Panc1 (cell line): ENCODE measurements around the gene PIGX. TPM values are rescaled to one million over a fixed set of nuclear protein-coding genes. Genes with fewer than 3 reads are reported as not detected.

ENCODE experiments used
- ATAC-seq: fragments of 200-7000 bp; cut with Tn5 transposase; 2 replicates; pipeline ENCODE4 v1.9.1; 2020; ENCODE audit warnings: mild to moderate bottlenecking, moderate library complexity
- Bru-seq: library from RNA; stranded (reverse); fragments of 400-500 nt; gene quantifications from one replicate; lab custom pipeline; 2021; lab: Mats Ljungman, UMichigan
- BruChase-seq, 2 experiments: library from RNA; stranded (reverse); fragments of 400-500 nt; gene quantifications; one replicate each; lab custom pipeline; 2021; lab: Mats Ljungman, UMichigan
- BruUV-seq: library from RNA; stranded (reverse); fragments of 400-500 nt; replicated peaks from 2 replicates; lab custom pipeline; 2021; lab: Mats Ljungman, UMichigan
- CTCF ChIA-PET: fragments of 300-600 bp; sonication (Branson Sonifier 250); formaldehyde crosslinking; loops from one replicate; lab custom pipeline; 2022; ENCODE audit warnings: antibody characterized with exemption; lab: Charles Lee
- POLR2A ChIA-PET: fragments of 300-600 bp; sonication (Branson Sonifier 250); formaldehyde crosslinking; loops from one replicate; lab custom pipeline; 2022; ENCODE audit warnings: antibody characterized with exemption; lab: Charles Lee
- DNase-seq: peaks from one replicate; pipeline ENCODE4 v3.0.0-alpha.2; 2010; ENCODE audit warnings: low read depth, low spot score
- H3K27ac ChIP-seq: 2 replicates; pipeline ENCODE4 v1.5.1; 2011; ENCODE audit warnings: mild to moderate bottlenecking, low read length, inconsistent platforms
- H3K27me3 ChIP-seq: fragments of 200-500 bp; sonication (Bioruptor generic); 2 replicates; pipeline ENCODE4 v1.6.0; 2014; ENCODE audit warnings: low read length, inconsistent platforms; ENCODE audit not compliant: control insufficient read depth, insufficient read depth
- H3K36me3 ChIP-seq: fragments of 200-500 bp; sonication (Bioruptor generic); 2 replicates; pipeline ENCODE4 v1.5.1; 2014; ENCODE audit warnings: inconsistent platforms, mild to moderate bottlenecking, low read length, moderate library complexity; ENCODE audit not compliant: control insufficient read depth, insufficient read depth
- H3K4me1 ChIP-seq: 2 replicates; pipeline ENCODE4 v1.5.1; 2011; ENCODE audit warnings: inconsistent platforms, mild to moderate bottlenecking, low read length, moderate library complexity; ENCODE audit not compliant: control insufficient read depth, insufficient read depth
- H3K4me3 ChIP-seq, 2 experiments: 2 replicates each; pipeline ENCODE4 v1.5.1; 2011 to 2012; ENCODE audit warnings: low read depth in 2 of 2, low read length in 2 of 2, mild to moderate bottlenecking in 2 of 2, inconsistent platforms in 1 of 2, moderate library complexity in 1 of 2
- H3K9me3 ChIP-seq: fragments of 200-500 bp; sonication (Bioruptor generic); 2 replicates; pipeline ENCODE4 v1.5.1; 2014; ENCODE audit warnings: low read depth, mild to moderate bottlenecking, inconsistent platforms, low read length, moderate library complexity; ENCODE audit not compliant: control insufficient read depth, insufficient read depth
- POLR2AphosphoS5 ChIP-seq: IDR thresholded peaks from 2 replicates; pipeline ENCODE4 v1.6.1; 2012; ENCODE audit warnings: mild to moderate bottlenecking, low read depth, low read length, moderate library complexity
- SIN3A ChIP-seq: IDR thresholded peaks from 2 replicates; pipeline ENCODE4 v1.6.1; 2012; ENCODE audit warnings: low read depth, mild to moderate bottlenecking, low read length, moderate library complexity, borderline replicate concordance; ENCODE audit not compliant: insufficient read depth
- TCF7L2 ChIP-seq: IDR thresholded peaks from 2 replicates; pipeline ENCODE4 v1.6.1; 2011; ENCODE audit warnings: mild to moderate bottlenecking, low read depth, low read length, inconsistent platforms
- in situ Hi-C: cut with HindIII; loops from 2 replicates; pipeline ENCODE4 v1.10.0; 2016; ENCODE audit warnings: low sequenced_read_pairs, low pct_unique_long_range_greater_than_20kb
- intact Hi-C: fragments of 100-400 bp; cut with micrococcal nuclease; formaldehyde crosslinking; loops from one replicate; pipeline ENCODE4 v1.10.0; 2022; ENCODE audit not compliant: unreplicated experiment
- long read RNA-seq: library from polyadenylated mRNA; unstranded; transcript quantifications from one replicate; pipeline ENCODE4 v2.0.0, GENCODE V29; 2021; ENCODE audit not compliant: unreplicated experiment
- polyA plus RNA-seq: library from polyadenylated mRNA; unstranded; fragments of >200 nt; gene quantifications from one replicate; pipeline ENCODE4 v1.2.1, GENCODE V29; 2012; ENCODE audit warnings: missing spikeins; ENCODE audit not compliant: insufficient read length
- total RNA-seq: library from RNA; stranded (reverse); gene quantifications from one replicate; pipeline ENCODE4 v1.2.1, GENCODE V29; 2021; ENCODE audit not compliant: unreplicated experiment
- TF ChIP-seq, protein P1 (sequence below): fragments of 450-650 bp; IDR thresholded peaks from 2 replicates; pipeline ENCODE4 v1.5.1; 2017; ENCODE audit warnings: mild to moderate bottlenecking
- TF ChIP-seq, protein P2 (sequence below), 2 experiments: IDR thresholded peaks; 2 replicates each; pipeline ENCODE4 v1.6.1; 2011 to 2012; ENCODE audit warnings: low read depth in 2 of 2, control low read depth in 1 of 2, low read length in 1 of 2, mild to moderate bottlenecking in 1 of 2, moderate library complexity in 1 of 2; ENCODE audit not compliant: insufficient read depth in 1 of 2

Gene PIGX
- total RNA-seq: 85.7 TPM
- polyA plus RNA-seq: 33.2 TPM
- Bru-seq, nascent RNA: percentile 80 among the genes with signal in this experiment
- percentile 82 among the genes with signal in this experiment for BruChase-seq, experiment 1, labeled RNA remaining after a 2-hour chase
- BruChase-seq, experiment 2, labeled RNA remaining after a 6-hour chase: percentile 88 among the genes with signal in this experiment
- long read RNA-seq, transcript PIGX-202 (6 exons, 3,057 nt): major isoform, 126 of 232 reads
- long read RNA-seq, partial matches to known transcripts: 1 of 232 reads
- long read RNA-seq, other reads (novel, unspliced or antisense): 95 of 232 reads

DNA sequence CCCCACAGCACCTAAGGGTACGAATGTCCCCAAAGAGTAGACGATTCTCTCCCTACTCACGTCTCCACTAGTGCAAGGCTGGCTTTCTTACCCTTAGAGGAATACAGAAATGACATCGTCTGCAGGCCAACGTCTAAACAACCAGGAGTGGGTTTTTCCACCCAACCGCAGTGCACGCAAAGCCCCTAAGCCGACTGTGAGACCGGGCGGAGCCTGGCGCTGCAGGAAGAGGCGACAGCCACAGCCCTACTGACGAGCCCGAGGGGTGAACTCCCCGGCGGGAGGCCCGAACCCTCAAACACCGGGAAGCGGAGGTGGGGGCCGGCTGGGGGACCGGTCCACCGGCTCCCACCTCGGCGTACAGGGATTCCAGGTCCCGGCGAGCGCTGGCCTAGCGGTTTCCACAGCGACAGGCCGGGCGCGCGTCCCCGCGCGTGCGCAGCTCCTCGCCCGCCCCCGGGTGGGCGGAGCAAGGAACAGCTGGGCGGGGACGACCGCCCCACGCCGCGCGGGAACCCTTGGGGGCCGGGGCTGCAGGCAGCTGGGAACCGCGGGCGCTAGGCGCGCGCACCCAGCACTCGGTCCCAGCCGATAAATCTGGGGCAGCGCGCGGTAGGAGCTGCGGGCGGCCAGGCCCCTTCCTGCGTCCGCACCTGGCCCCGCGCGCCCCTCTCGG lies at the start of gene PIGX, which contains the start of gene CEP19:
Gene PIGX (plus strand): TSS at position 540 of the 676 bp plus-strand sequence.
Gene CEP19 (minus strand): TSS at position 413 of the 676 bp plus-strand sequence. CDS start 3,593 bp downstream, outside the sequence.
- intact Hi-C loops: no loop called here
- no peaks in the 10 kb centered on the region for H3K9me3 ChIP-seq
- CTCF ChIA-PET: no interaction called here
- BruUV-seq: no TSS peak
- in situ Hi-C loops: no loop called here
- H3K27ac ChIP-seq: peak within 1 kb of the TSS; percentile 93
- peak; percentile 95 for ATAC-seq
- no peaks in the 10 kb centered on the region for H3K27me3 ChIP-seq
- H3K36me3 ChIP-seq: 0 out of 2 replicates have a peak, but pooled peaks cover 2% of the 10 kb centered on the region
- peak within 1 kb of the TSS; percentile 83 to 92 for H3K4me3 ChIP-seq
- POLR2A ChIA-PET: interaction anchor here (0.6 kb wide), 1 partner anchor 27 kb away, joined by 5 read pairs; the partner anchor contains the start of gene PAK2
- H3K4me1 ChIP-seq: peaks cover 19% of the 10 kb centered on the region
- peak; percentile 48 for DNase-seq
- TF ChIP-seq SIN3A (peak; percentile 13; the same call in 1 of the 2 replicates), POLR2AphosphoS5 (peak; percentile 77; the same call in 1 of the 2 replicates)
- TF ChIP-seq, protein P1, sequence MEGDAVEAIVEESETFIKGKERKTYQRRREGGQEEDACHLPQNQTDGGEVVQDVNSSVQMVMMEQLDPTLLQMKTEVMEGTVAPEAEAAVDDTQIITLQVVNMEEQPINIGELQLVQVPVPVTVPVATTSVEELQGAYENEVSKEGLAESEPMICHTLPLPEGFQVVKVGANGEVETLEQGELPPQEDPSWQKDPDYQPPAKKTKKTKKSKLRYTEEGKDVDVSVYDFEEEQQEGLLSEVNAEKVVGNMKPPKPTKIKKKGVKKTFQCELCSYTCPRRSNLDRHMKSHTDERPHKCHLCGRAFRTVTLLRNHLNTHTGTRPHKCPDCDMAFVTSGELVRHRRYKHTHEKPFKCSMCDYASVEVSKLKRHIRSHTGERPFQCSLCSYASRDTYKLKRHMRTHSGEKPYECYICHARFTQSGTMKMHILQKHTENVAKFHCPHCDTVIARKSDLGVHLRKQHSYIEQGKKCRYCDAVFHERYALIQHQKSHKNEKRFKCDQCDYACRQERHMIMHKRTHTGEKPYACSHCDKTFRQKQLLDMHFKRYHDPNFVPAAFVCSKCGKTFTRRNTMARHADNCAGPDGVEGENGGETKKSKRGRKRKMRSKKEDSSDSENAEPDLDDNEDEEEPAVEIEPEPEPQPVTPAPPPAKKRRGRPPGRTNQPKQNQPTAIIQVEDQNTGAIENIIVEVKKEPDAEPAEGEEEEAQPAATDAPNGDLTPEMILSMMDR: no peak

GRCh38 chr3:196662711-196663571 lies 49.2 kb upstream of the PIGX start:
- no peak overlapping the region for H3K4me3 ChIP-seq
- peaks cover 16% of the 10 kb centered on the region for H3K4me1 ChIP-seq
- no peaks in the 10 kb centered on the region for H3K9me3 ChIP-seq
- ATAC-seq (no peak), DNase-seq (no peak)
- in situ Hi-C loops (no loop called here), intact Hi-C loops (no loop called here)
- CTCF ChIA-PET: interaction anchor here (0.6 kb wide), 1 partner anchor 15 kb away, joined by 5 read pairs; no protein-coding TSS in a partner anchor
- TF ChIP-seq, protein P2, sequence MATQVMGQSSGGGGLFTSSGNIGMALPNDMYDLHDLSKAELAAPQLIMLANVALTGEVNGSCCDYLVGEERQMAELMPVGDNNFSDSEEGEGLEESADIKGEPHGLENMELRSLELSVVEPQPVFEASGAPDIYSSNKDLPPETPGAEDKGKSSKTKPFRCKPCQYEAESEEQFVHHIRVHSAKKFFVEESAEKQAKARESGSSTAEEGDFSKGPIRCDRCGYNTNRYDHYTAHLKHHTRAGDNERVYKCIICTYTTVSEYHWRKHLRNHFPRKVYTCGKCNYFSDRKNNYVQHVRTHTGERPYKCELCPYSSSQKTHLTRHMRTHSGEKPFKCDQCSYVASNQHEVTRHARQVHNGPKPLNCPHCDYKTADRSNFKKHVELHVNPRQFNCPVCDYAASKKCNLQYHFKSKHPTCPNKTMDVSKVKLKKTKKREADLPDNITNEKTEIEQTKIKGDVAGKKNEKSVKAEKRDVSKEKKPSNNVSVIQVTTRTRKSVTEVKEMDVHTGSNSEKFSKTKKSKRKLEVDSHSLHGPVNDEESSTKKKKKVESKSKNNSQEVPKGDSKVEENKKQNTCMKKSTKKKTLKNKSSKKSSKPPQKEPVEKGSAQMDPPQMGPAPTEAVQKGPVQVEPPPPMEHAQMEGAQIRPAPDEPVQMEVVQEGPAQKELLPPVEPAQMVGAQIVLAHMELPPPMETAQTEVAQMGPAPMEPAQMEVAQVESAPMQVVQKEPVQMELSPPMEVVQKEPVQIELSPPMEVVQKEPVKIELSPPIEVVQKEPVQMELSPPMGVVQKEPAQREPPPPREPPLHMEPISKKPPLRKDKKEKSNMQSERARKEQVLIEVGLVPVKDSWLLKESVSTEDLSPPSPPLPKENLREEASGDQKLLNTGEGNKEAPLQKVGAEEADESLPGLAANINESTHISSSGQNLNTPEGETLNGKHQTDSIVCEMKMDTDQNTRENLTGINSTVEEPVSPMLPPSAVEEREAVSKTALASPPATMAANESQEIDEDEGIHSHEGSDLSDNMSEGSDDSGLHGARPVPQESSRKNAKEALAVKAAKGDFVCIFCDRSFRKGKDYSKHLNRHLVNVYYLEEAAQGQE (IDR thresholded peaks at IDR 0.05; ENCODE audit: insufficient read depth in 1 of 2, low read depth in 2 of 2, low read length in 1 of 2): no peak
- TF ChIP-seq, protein P1: no peak
- TF ChIP-seq TCF7L2: no peak
- no peak for TF ChIP-seq POLR2AphosphoS5
- no peak for TF ChIP-seq SIN3A
- BruUV-seq: no TSS peak
- POLR2A ChIA-PET: no interaction called here
- no peaks in the 10 kb centered on the region for H3K27me3 ChIP-seq
- H3K27ac ChIP-seq: peak overlapping the region; percentile 12; the same call in 1 of the 2 replicates
- no peaks in the 10 kb centered on the region for H3K36me3 ChIP-seq
